ENCODE results near the gene CEP192.

The CEP192 gene, protein sequence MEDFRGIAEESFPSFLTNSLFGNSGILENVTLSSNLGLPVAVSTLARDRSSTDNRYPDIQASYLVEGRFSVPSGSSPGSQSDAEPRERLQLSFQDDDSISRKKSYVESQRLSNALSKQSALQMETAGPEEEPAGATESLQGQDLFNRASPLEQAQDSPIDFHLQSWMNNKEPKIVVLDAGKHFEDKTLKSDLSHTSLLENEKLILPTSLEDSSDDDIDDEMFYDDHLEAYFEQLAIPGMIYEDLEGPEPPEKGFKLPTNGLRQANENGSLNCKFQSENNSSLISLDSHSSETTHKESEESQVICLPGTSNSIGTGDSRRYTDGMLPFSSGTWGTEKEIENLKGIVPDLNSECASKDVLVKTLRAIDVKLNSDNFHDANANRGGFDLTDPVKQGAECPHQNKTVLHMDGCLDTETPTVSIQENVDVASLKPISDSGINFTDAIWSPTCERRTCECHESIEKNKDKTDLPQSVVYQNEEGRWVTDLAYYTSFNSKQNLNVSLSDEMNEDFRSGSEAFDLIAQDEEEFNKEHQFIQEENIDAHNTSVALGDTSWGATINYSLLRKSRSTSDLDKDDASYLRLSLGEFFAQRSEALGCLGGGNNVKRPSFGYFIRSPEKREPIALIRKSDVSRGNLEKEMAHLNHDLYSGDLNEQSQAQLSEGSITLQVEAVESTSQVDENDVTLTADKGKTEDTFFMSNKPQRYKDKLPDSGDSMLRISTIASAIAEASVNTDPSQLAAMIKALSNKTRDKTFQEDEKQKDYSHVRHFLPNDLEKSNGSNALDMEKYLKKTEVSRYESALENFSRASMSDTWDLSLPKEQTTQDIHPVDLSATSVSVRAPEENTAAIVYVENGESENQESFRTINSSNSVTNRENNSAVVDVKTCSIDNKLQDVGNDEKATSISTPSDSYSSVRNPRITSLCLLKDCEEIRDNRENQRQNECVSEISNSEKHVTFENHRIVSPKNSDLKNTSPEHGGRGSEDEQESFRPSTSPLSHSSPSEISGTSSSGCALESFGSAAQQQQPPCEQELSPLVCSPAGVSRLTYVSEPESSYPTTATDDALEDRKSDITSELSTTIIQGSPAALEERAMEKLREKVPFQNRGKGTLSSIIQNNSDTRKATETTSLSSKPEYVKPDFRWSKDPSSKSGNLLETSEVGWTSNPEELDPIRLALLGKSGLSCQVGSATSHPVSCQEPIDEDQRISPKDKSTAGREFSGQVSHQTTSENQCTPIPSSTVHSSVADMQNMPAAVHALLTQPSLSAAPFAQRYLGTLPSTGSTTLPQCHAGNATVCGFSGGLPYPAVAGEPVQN (N-terminal part only)

GRCh38 chr18:12990967-12991820 lies at the start of gene CEP192:
Gene CEP192 (plus strand): TSS chr18:12991362. CDS start chr18:12999425, 8,063 bp downstream.
- in situ Hi-C loops (cut with MboI; ENCODE audit: low sequenced_read_pairs) = loop anchor here (25.0 kb wide), 1 partner anchor 96 kb away; no protein-coding TSS in a partner anchor

- in situ Hi-C loops (cut with MboI; ENCODE audit: low sequenced_read_pairs) = loop anchor here (25.0 kb wide), 1 partner anchor 556 kb away; the partner anchor contains the start of gene AFG3L2
These were observed 47.9 kb upstream of the CEP192 start for GRCh38 chr18:12943215-12943614.

- in situ Hi-C loops (cut with MboI; ENCODE audit: low sequenced_read_pairs) = loop anchor here (25.0 kb wide), 1 partner anchor 557 kb away; the partner anchor contains the start of gene AFG3L2
These were observed 46.5 kb upstream of the CEP192 start for GRCh38 chr18:12944709-12945108.

GRCh38 chr18:12946549-12947284 lies 44.4 kb upstream of the CEP192 start:
- in situ Hi-C loops (cut with MboI; ENCODE audit: low sequenced_read_pairs) = loop anchor here (25.0 kb wide), 1 partner anchor 559 kb away; the partner anchor contains the start of gene AFG3L2

GRCh38 chr18:12947285-12948049 lies 43.7 kb upstream of the CEP192 start, which contains the start of gene SEH1L:
Gene SEH1L (plus strand): TSS chr18:12948011. CDS start chr18:12948122, 111 bp downstream.
- in situ Hi-C loops (cut with MboI; ENCODE audit: low sequenced_read_pairs) = loop anchor here (25.0 kb wide), 1 partner anchor 560 kb away; the partner anchor contains the start of gene AFG3L2

DNA sequence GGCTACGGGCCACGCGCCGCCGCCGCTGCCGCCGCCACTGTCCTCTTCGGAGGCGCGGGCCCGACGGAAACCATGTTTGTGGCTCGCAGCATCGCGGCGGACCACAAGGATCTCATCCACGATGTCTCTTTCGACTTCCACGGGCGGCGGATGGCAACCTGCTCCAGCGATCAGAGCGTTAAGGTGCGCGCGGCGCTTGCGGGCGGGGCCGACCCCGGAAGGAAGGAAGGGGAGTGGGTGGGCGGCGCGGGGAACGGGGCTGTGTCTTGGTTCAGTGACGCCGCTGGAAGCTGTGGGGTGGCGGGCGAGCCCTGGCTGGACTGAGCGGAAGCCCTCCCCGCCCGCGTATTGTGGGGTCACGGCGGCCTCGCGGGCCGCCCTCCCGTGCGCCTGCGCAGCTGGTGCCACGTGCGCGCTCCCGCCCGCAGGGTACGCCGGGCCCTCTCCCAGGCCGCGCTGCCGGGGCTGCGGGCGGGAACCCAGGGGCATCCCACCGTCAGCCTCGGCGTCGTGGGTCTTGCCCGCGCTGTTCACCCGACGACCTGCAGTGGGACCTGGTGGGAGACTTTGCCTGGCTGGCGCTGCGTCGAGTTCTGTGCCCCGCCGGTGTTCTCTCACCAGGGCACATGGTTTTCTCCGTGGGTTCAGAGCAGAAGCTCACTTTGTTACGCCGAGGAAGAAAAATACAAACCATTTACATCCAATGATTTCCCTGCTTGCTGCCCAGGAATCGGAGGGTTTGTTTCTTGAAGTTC lies 42.9 kb upstream of the CEP192 start:
- in situ Hi-C loops (cut with MboI; ENCODE audit: low sequenced_read_pairs) = loop anchor here (25.0 kb wide), 1 partner anchor 561 kb away; the partner anchor contains the start of gene AFG3L2

DNA sequence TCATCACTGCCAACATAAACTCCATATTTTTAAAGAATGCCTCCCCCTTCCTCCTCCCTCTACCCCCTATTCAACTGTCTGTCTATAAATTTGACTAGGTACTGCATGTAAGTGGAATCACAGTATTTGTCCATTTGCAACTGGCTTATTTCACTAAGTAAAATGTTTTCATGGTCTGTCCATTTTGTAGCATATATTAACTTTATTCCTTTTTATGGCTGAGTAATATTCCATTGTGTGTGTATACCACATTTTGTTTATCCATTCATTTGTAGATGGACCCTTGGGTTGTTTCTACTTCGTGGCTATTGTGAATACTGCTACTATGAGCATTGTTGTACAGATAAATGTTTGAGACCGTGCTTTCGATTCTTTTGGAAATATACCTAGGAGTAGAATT lies 32.7 kb upstream of the CEP192 start:
- in situ Hi-C loops (cut with MboI; ENCODE audit: low sequenced_read_pairs) = no loop called here

- in situ Hi-C loops (cut with MboI; ENCODE audit: low sequenced_read_pairs) = no loop called here
These were observed 30.8 kb upstream of the CEP192 start for GRCh38 chr18:12960395-12960794.

- in situ Hi-C loops (cut with MboI; ENCODE audit: low sequenced_read_pairs) = no loop called here
These were observed 30.2 kb upstream of the CEP192 start for GRCh38 chr18:12960853-12961397.

GRCh38 chr18:12963069-12963468 lies 28.1 kb upstream of the CEP192 start:
- in situ Hi-C loops (cut with MboI; ENCODE audit: low sequenced_read_pairs) = no loop called here

DNA sequence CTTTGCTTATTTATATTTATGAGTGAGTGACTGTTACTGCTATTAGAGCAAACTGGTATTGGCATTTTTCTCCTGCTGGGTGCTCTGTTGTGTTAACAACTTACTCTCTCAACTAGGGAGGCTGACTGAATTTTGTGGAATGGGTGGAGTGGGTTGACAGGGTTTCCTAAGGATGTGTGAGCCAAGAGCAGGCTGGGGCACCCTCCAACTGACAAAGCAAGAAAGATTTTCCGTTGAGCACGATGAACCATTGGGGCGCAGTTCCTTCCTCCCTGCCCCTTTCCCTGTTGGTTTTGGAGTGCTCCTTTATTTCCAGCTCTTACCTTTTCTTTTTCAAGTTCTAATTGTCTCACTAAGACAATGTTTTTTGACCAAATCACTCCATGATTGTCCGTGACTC lies 23.0 kb upstream of the CEP192 start:
- in situ Hi-C loops (cut with MboI; ENCODE audit: low sequenced_read_pairs) = no loop called here

GRCh38 chr18:12968619-12969018 lies 22.5 kb upstream of the CEP192 start:
- in situ Hi-C loops (cut with MboI; ENCODE audit: low sequenced_read_pairs) = no loop called here

DNA sequence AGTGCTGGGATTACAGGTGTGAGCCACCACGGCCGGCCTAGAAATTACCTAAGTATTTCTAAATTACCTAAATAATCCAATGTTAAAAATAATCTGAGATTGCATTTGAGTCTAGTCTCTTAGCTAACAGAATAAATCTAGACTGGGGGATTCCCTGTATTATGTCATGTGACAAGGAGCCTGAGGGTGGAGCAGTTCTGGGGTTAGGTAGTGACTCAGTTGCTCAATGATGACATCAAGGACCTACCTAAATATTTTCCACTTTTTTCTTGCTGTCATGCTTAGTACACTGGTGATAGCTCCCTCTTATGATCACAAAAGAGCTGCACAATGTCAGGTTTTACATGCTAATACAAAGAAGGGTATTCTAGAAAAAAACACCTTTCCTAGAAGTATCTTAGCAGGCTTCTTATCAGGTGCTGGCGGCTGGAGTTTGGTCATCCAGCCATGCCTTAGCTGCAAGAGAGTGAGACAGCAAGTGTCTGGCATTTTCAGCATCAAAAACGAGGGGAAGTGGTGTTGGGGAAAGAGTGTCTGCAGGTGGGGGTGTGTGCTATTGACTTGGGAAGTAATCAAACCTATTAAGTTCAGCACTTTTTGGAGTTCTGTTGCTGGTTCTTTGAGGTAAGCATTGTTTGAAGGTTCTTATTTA lies 17.5 kb upstream of the CEP192 start:
- in situ Hi-C loops (cut with MboI; ENCODE audit: low sequenced_read_pairs) = no loop called here

DNA sequence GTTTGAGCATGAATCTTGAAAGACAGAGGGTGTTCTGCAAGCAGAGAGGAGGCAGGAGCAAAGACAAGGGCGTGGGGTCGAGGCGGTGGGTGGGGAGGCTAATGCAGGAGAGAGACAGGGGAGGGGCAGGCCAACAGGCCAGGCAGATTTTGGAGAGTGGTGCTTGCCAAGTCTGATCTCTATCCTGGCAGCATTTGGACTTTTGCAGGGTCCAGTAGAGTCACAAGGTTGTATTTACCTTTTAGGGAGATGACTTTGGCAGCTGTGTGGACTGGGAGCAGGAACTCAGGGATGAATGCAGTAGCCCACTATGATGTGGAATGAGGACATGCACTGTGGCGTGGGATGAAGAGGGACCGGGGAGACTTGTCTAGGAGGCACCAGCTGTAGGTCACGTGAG lies 15.7 kb upstream of the CEP192 start:
- in situ Hi-C loops (cut with MboI; ENCODE audit: low sequenced_read_pairs) = loop anchor here (25.0 kb wide), 1 partner anchor 112 kb away; no protein-coding TSS in a partner anchor

- in situ Hi-C loops (cut with MboI; ENCODE audit: low sequenced_read_pairs) = loop anchor here (25.0 kb wide), 1 partner anchor 111 kb away; no protein-coding TSS in a partner anchor
These were observed 14.9 kb upstream of the CEP192 start for GRCh38 chr18:12976305-12976704.

- in situ Hi-C loops (cut with MboI; ENCODE audit: low sequenced_read_pairs) = loop anchor here (25.0 kb wide), 1 partner anchor 107 kb away; no protein-coding TSS in a partner anchor
These were observed 11.1 kb upstream of the CEP192 start for GRCh38 chr18:12980065-12980464.

All from HL-60/S4 (cell line).